ENCODE results near the gene THSD4. TPM values are rescaled to one million over a fixed set of nuclear protein-coding genes. Genes with fewer than 3 reads are reported as not detected.

Gene THSD4
- total RNA-seq, 6 experiments from 2014 or later, result 5.2 to 21.8 (median 13.7) TPM

DNA sequence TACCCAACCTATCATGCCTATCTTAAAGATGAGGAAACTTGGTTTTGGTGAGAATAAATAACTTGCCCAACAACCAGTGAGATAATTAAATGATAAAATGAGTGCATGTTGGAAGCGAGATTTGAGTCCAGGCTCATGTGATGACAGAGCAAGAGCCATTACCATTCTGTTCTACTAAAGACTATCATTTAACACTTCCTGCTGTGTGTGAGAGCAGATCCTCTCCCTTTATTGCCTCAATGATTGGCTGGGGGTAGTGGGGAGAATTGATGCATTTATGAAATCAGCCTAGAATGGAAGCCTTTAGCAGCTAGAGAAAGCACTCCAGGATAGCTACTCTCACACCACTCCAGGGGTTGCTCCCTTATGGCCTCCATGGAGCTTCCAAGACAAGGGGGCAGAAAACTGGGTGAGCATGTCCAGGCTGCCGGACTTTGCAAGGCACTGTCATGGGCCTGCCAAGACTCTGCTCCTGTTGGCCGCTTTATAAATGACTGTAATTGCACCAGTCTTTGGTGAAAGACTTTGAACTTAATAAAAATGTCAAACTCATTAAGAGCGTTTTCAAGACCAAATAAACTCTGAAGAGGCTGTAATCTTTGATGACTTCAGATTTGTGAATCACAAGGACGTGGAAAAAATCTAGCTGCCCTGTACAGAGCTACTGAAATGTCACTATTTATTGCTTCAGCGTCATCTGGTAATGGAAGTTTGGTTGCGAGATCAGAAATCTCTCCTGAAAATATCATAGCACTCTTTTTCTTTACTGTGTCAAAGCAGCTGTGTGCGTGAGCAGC is 486.0 kb downstream of the THSD4 start:
- TF ChIP-seq, protein P1, sequence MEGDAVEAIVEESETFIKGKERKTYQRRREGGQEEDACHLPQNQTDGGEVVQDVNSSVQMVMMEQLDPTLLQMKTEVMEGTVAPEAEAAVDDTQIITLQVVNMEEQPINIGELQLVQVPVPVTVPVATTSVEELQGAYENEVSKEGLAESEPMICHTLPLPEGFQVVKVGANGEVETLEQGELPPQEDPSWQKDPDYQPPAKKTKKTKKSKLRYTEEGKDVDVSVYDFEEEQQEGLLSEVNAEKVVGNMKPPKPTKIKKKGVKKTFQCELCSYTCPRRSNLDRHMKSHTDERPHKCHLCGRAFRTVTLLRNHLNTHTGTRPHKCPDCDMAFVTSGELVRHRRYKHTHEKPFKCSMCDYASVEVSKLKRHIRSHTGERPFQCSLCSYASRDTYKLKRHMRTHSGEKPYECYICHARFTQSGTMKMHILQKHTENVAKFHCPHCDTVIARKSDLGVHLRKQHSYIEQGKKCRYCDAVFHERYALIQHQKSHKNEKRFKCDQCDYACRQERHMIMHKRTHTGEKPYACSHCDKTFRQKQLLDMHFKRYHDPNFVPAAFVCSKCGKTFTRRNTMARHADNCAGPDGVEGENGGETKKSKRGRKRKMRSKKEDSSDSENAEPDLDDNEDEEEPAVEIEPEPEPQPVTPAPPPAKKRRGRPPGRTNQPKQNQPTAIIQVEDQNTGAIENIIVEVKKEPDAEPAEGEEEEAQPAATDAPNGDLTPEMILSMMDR (IDR thresholded peaks at IDR 0.05), result no peak
- TF ChIP-seq POLR2A (IDR thresholded peaks at IDR 0.05), result no peak
- H3K27me3 ChIP-seq, result no peaks in the 10 kb centered on the region
- 88% methylated on average over 6 of the region's 8 CpGs for WGBS (ENCODE audit: insufficient coverage, low coverage, low lambda C conversion rate, missing lambda C conversion rate)
- peaks cover 0 to 12% (median 0%) of the 10 kb centered on the region in 4 donors for H3K4me1 ChIP-seq
- no peaks in the 10 kb centered on the region for H3K36me3 ChIP-seq
- H3K9me3 ChIP-seq, result no peaks in the 10 kb centered on the region
- no peak overlapping the region for H3K4me3 ChIP-seq
- intact Hi-C loops (cut with DNase I), result no loop called here
- ATAC-seq (no peak), DNase-seq (no peak)
- no peak overlapping the region for H3K27ac ChIP-seq

DNA sequence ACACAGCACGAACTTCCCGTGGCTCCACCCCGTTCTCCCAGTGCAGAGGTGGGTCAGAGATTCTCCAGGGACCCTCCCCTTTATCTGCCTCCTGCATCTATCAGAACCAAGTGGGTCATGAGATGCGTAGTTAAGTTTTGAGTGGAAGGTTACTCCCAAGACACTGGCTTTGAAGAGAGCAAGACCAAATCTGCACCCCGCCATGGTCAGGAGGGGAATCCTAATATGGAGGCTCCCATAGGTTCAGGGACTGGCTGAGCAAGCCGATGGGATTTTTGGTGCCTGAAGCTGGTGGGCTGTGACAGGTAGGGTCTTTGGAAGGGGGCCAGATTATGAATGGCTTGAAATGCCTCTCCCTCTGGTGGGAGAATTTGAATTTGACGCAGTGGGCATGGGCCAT is 488.1 kb downstream of the THSD4 start:
- TF ChIP-seq, protein P1 (IDR thresholded peaks at IDR 0.05), result no peak
- TF ChIP-seq POLR2A (IDR thresholded peaks at IDR 0.05), result no peak
- no peak for DNase-seq
- no peaks in the 10 kb centered on the region for H3K27me3 ChIP-seq
- no peaks in the 10 kb centered on the region for H3K36me3 ChIP-seq
- intact Hi-C loops (cut with DNase I), result no loop called here
- WGBS (ENCODE audit: insufficient coverage, low coverage, low lambda C conversion rate, missing lambda C conversion rate), result 44% methylated on average over 5 of the region's 7 CpGs
- H3K4me3 ChIP-seq, result no peak overlapping the region
- H3K9me3 ChIP-seq, result no peaks in the 10 kb centered on the region
- ATAC-seq, result no peak
- no peaks in the 10 kb centered on the region for H3K4me1 ChIP-seq
- H3K27ac ChIP-seq, result no peak overlapping the region

DNA sequence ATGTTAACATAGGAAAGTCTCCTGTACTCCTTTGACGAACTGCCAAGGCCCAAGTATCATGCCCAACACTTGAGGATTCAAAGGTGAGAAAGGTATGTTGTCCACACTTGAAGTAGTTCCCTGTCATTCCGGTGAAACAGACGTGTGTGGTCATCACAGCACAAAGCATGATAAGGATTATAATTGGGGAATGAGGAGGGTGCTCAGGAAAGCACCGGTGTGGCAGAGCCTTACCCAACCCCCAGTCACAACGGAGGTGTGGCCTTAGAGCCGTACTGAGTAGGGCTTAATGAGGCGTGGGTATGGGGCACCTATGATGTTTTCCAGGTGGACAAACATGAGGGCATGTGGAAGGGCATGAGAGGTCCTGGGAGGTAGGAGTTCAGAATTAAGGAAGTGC is 492.1 kb downstream of the THSD4 start:
- DNase-seq (no peak), ATAC-seq (no peak)
- H3K4me1 ChIP-seq, result peaks cover 0 to 24% (median 9%) of the 10 kb centered on the region in 4 donors
- no peaks in the 10 kb centered on the region for H3K36me3 ChIP-seq
- TF ChIP-seq, protein P1 (IDR thresholded peaks at IDR 0.05), result no peak
- no peak for TF ChIP-seq POLR2A (IDR thresholded peaks at IDR 0.05)
- H3K4me3 ChIP-seq, result no peak overlapping the region
- no peaks in the 10 kb centered on the region for H3K27me3 ChIP-seq
- intact Hi-C loops (cut with DNase I), result no loop called here
- no peaks in the 10 kb centered on the region for H3K9me3 ChIP-seq
- 91% methylated on average over 7 of the region's 7 CpGs for WGBS (ENCODE audit: insufficient coverage, low coverage, low lambda C conversion rate, missing lambda C conversion rate)
- no peak overlapping the region for H3K27ac ChIP-seq

DNA sequence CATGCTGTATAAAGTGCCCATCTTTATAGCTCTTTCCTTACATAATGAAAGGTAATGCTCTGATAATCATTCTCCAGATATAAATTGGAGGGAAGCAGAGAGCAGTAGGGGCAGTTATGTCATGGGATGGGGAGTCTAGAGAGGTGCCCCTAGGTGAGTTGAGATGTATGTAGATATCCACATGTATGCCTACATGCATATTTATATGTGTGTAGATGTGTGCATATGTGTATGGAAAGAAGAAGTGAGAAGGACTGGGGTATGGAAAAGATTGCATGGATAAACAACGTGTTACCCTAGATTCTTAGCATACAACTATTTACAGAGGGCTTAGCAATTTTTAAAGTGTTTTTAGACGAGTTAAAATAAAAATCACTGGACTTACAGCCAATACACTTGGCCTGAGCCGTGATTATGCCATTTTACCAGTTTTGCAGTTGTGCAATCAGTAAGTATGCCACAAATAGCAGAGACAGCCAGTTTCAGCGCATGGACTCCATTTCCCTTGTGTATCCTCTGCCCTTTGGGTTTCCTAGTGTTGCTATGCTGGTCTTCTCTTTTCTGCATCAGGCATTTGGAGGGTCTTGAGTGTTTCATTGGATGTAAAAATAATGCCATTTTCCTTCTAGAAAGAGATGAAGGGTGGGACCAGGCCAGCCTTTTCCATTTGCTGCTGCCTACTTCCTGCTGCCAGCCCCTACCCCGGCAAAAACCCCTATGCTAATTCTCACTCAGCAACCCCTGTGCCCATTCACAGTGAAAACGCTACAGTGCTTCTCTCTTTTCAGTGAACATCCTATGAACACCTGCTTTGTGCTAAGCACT is 495.7 kb downstream of the THSD4 start:
- intact Hi-C loops (cut with DNase I), result no loop called here
- Histone ChIP-seq H3K27ac (no peak overlapping the region), H3K4me3 (no peak overlapping the region), H3K36me3 (no peaks in the 10 kb centered on the region), H3K4me1 (peaks cover 0 to 24% (median 9%) of the 10 kb centered on the region in 4 donors), H3K9me3 (no peaks in the 10 kb centered on the region), H3K27me3 (no peaks in the 10 kb centered on the region)
- 26% methylated on average over 5 of the region's 6 CpGs for WGBS (ENCODE audit: insufficient coverage, low coverage, low lambda C conversion rate, missing lambda C conversion rate)
- ATAC-seq, result peak; percentile 60 to 68 (median 66)
- DNase-seq, result no peak
- TF ChIP-seq, protein P1 (IDR thresholded peaks at IDR 0.05), result no peak
- TF ChIP-seq POLR2A (IDR thresholded peaks at IDR 0.05), result no peak
